Tibial nerve (tissue), 4 donors: ENCODE measurements around the gene GFPT1.

Experiments
- EP300 ChIP-seq, 2 donors: sonication (generic); formaldehyde crosslinking; IDR thresholded peaks; one replicate each; pipeline ENCODE4 v1.6.1; 2017; ENCODE audit warnings: antibody characterized with exemption in 2 of 2, mild to moderate bottlenecking in 1 of 2
- POLR2A ChIP-seq, 2 donors: fragments of 450-650 bp; IDR thresholded peaks; one replicate each; pipeline ENCODE4 v1.6.1; 2017; ENCODE audit warnings: antibody characterized with exemption in 2 of 2, mild to moderate bottlenecking in 2 of 2, moderate library complexity in 2 of 2
- TF ChIP-seq, protein P1 (sequence below), 5 experiments: fragments of 200-600 bp in 3 of 5; fragments of 450-650 bp in 2 of 5; sonication (generic) in 3 of 5; IDR thresholded peaks; one replicate each; pipeline ENCODE4 v1.5.1; 2016 to 2019; ENCODE audit warnings: antibody characterized with exemption in 5 of 5, mild to moderate bottlenecking in 3 of 5, moderate library complexity in 2 of 5

- TF ChIP-seq, protein P1, sequence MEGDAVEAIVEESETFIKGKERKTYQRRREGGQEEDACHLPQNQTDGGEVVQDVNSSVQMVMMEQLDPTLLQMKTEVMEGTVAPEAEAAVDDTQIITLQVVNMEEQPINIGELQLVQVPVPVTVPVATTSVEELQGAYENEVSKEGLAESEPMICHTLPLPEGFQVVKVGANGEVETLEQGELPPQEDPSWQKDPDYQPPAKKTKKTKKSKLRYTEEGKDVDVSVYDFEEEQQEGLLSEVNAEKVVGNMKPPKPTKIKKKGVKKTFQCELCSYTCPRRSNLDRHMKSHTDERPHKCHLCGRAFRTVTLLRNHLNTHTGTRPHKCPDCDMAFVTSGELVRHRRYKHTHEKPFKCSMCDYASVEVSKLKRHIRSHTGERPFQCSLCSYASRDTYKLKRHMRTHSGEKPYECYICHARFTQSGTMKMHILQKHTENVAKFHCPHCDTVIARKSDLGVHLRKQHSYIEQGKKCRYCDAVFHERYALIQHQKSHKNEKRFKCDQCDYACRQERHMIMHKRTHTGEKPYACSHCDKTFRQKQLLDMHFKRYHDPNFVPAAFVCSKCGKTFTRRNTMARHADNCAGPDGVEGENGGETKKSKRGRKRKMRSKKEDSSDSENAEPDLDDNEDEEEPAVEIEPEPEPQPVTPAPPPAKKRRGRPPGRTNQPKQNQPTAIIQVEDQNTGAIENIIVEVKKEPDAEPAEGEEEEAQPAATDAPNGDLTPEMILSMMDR (IDR thresholded peaks at IDR 0.05): no peak
- no peak for TF ChIP-seq POLR2A (IDR thresholded peaks at IDR 0.05)
- TF ChIP-seq EP300 (IDR thresholded peaks at IDR 0.05): no peak
Measured at GRCh38 chr2:69330781-69331180, 56.2 kb downstream of the GFPT1 start.
